HepG2 (cell line): ENCODE data around the gene SMNDC1. TPM values are rescaled to one million over a fixed set of nuclear protein-coding genes. Genes with fewer than 3 reads are reported as not detected.
A peak's percentile ranks its signal among the peaks of the same experiment; 100 is the strongest.

ENCODE experiments used
- ATAC-seq: fragments of 200-7000 bp; cut with Tn5 transposase; 3 replicates; pipeline ENCODE4 v1.9.1; 2020; ENCODE audit warnings: mild to moderate bottlenecking, moderate library complexity
- BruUV-seq: library from RNA; stranded (reverse); fragments of 400-500 nt; replicated peaks from 2 replicates; lab custom pipeline; 2021; lab: Mats Ljungman, UMichigan
- CTCF ChIA-PET: fragments of 300-600 bp; formaldehyde crosslinking; extraction: SDS; loops from one replicate; lab custom pipeline; 2021; ENCODE audit warnings: low total read pairs, inconsistent platforms, low intra/inter-chr PET ratio; lab: Yijun Ruan, JAX
- POLR2A ChIA-PET: fragments of 350-600 bp; sonication (Branson Sonifier 250); formaldehyde crosslinking; loops from one replicate; lab custom pipeline; 2020; ENCODE audit warnings: antibody characterized with exemption, inconsistent platforms; lab: Yijun Ruan, JAX
- DNase-seq: peaks from one replicate; pipeline ENCODE4 v3.0.0-alpha.2; 2015; ENCODE audit warnings: low spot score
- FAIRE-seq: peaks from 3 replicates; lab custom pipeline; 2011; peaks lifted over from hg19 to GRCh38; lab: Jason Lieb, UNC
- H2AFZ ChIP-seq: one replicate; pipeline ENCODE4 v1.6.1; 2011; ENCODE audit warnings: low read length, inconsistent platforms
- H3K27ac ChIP-seq: fragments of 300-600 bp; 3 replicates; pipeline ENCODE4 v1.8.0; 2011; ENCODE audit warnings: mixed run types, mild to moderate bottlenecking, mixed read lengths, low read length, inconsistent platforms; ENCODE audit not compliant: insufficient read depth; ENCODE audit errors: extremely low read length
- H3K27me3 ChIP-seq, 2 experiments: fragments of 200-600 bp in 1 of 2; 2 replicates in 1 of 2; 3 replicates in 1 of 2; pipeline versions ENCODE4 v1.6.0 to v1.8.0; 2011; ENCODE audit warnings: low read length in 2 of 2, mild to moderate bottlenecking in 2 of 2, moderate library complexity in 2 of 2, inconsistent platforms in 1 of 2; ENCODE audit not compliant: insufficient read depth in 2 of 2, control insufficient read depth in 1 of 2
- H3K36me3 ChIP-seq, 2 experiments: fragments of 200-600 bp in 1 of 2; replicated peaks in 1 of 2; 2 replicates in 1 of 2; 3 replicates in 1 of 2; pipeline versions ENCODE4 v1.5.1 to v1.8.0; 2011; ENCODE audit warnings: low read length in 2 of 2, inconsistent platforms in 1 of 2; ENCODE audit not compliant: insufficient read depth in 2 of 2, control insufficient read depth in 1 of 2
- H3K4me1 ChIP-seq: 2 replicates; pipeline ENCODE4 v1.5.1; 2012; ENCODE audit warnings: low read length, inconsistent platforms; ENCODE audit not compliant: insufficient read depth
- H3K4me2 ChIP-seq: 2 replicates; pipeline ENCODE4 v1.6.0; 2011; ENCODE audit warnings: low read depth, low read length, inconsistent platforms
- H3K4me3 ChIP-seq, 3 experiments: fragments of 200-600 bp in 1 of 3; sonication (generic), shearing (Covaris generic) in 1 of 3; replicated peaks in 1 of 3; 2 replicates each; pipeline ENCODE4 v1.5.1; 2011 to 2016; ENCODE audit warnings: low read length in 3 of 3, inconsistent platforms in 2 of 3, low read depth in 2 of 3, mild to moderate bottlenecking in 2 of 3, control low read depth in 1 of 3, mixed read lengths in 1 of 3; ENCODE audit not compliant: insufficient read depth in 1 of 3
- H3K79me2 ChIP-seq: one replicate; pipeline ENCODE4 v1.6.1; 2011; ENCODE audit warnings: low read length, inconsistent platforms; ENCODE audit not compliant: insufficient read depth
- H3K9ac ChIP-seq: 2 replicates; pipeline ENCODE4 v1.6.0; 2011; ENCODE audit warnings: mild to moderate bottlenecking, low read depth, low read length, inconsistent platforms; ENCODE audit not compliant: insufficient read depth
- H3K9me3 ChIP-seq: 2 replicates; pipeline ENCODE4 v1.5.1; 2012; ENCODE audit warnings: mild to moderate bottlenecking, low read length
- H4K20me1 ChIP-seq: 2 replicates; pipeline ENCODE4 v1.6.0; 2011; ENCODE audit warnings: inconsistent platforms, mild to moderate bottlenecking, low read length, moderate library complexity; ENCODE audit not compliant: insufficient read depth
- CCDC6 ChIP-seq: sonication (generic); formaldehyde crosslinking; IDR thresholded peaks from 2 replicates; pipeline ENCODE4 v1.8.1; 2022; ENCODE audit warnings: mild to moderate bottlenecking, missing genetic modification reagents, moderate library complexity
- MAFF ChIP-seq: IDR thresholded peaks from 2 replicates; pipeline ENCODE4 v1.6.1; 2011; ENCODE audit warnings: low read depth, low read length, improper control_type of control experiment
- MAFK ChIP-seq, 2 experiments: IDR thresholded peaks in 1 of 2; conservative IDR thresholded peaks in 1 of 2; 2 replicates each; pipeline ENCODE4 v1.6.1; 2011; ENCODE audit warnings: improper control_type of control experiment in 2 of 2, low read length in 2 of 2
- RBFOX2 ChIP-seq: fragments of 200-400 bp; formaldehyde crosslinking; IDR thresholded peaks from 2 replicates; pipeline ENCODE4 v1.6.1; 2017; ENCODE audit warnings: low read depth, mild to moderate bottlenecking, low read length
- ZNF564 ChIP-seq: sonication (generic); formaldehyde crosslinking; IDR thresholded peaks from 2 replicates; pipeline ENCODE4 v1.8.1; 2023; ENCODE audit warnings: mild to moderate bottlenecking, missing genetic modification reagents
- WGBS: methylation state at CpG from one replicate; pipeline ENCODE4 v1.1.6; 2017; ENCODE audit warnings: low lambda C conversion rate; 5-methylcytosine and 5-hydroxymethylcytosine counted together
- in situ Hi-C: cut with HindIII; loops from 2 replicates; pipeline ENCODE4 v1.10.0; 2017; ENCODE audit warnings: low pct_unique_long_range_greater_than_20kb; ENCODE audit not compliant: extremely low pct_ligation_motif_present
- intact Hi-C: fragments of 100-400 bp; cut with micrococcal nuclease; formaldehyde crosslinking; loops from one replicate; pipeline ENCODE4 v1.10.0; 2022; ENCODE audit not compliant: unreplicated experiment
- polyA plus RNA-seq, 8 experiments: library from polyadenylated mRNA; depleted of rRNA in 3 of 8; stranded (reverse) in 7 of 8; unstranded in 1 of 8; fragments of >200 nt; fragmentation: Illumina TruSeq in 4 of 8; extraction: Trizol in 4 of 8; gene quantifications; 2 replicates each; pipeline versions ENCODE4 v1.2.1 to v1.2.3, GENCODE V29; 2011 to 2016; ENCODE audit warnings: low read depth in 4 of 8, missing spikeins in 1 of 8, mixed read lengths in 1 of 8; ENCODE audit not compliant: insufficient read depth in 1 of 8
- total RNA-seq, 5 experiments: library from RNA; depleted of rRNA; stranded (reverse); fragments of >200 nt; fragmentation: Illumina TruSeq; extraction: Trizol; gene quantifications; 2 replicates each; pipeline ENCODE4 v1.2.3, GENCODE V29; 2016; ENCODE audit warnings: low read depth in 1 of 5
- TF ChIP-seq, protein P1 (sequence below): sonication (generic); formaldehyde crosslinking; IDR thresholded peaks from 2 replicates; pipeline ENCODE4 v1.4.0; 2020; ENCODE audit warnings: missing genetic modification reagents, borderline replicate concordance

SMNDC1 gene
- total and polyA plus RNA-seq, 2 of the 13 experiments (the other 11 are each of a cell fraction or from before 2014, with no cell fraction given) = 7.8 to 8.9 TPM

DNA sequence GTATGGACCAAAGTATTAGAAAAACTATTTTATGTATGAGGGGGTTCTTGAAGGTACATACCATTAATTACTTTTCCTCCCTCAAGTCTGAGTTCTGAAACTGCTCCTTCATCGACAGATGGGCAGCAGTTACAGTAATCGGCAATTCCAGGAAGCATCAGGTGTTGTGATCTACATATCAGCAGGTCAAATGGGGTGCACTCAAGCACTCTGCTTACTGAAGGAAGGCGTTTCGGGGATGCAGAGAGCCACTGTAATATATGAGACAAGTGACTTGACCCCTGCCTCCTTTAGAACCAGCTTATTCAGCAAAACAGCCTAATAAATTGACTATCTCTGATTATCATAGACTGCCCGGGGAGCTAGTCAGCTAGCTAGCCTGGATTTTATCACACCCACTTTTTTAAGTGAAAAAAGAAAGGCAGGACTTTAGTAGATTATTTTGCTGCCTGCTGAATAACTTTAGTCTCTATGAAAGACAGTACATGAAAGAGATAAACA is 4.2 kb downstream of the SMNDC1 start:
- no peak for DNase-seq
- TF ChIP-seq ZNF564 (no peak), MAFK (conservative IDR thresholded peaks at IDR 0.05 in 1 of 2, IDR thresholded peaks at IDR 0.05 in 1 of 2; ENCODE audit: low read length in 2 of 2) (peak; percentile 57 to 65), MAFF (peak; percentile 68)
- TF ChIP-seq, protein P1, sequence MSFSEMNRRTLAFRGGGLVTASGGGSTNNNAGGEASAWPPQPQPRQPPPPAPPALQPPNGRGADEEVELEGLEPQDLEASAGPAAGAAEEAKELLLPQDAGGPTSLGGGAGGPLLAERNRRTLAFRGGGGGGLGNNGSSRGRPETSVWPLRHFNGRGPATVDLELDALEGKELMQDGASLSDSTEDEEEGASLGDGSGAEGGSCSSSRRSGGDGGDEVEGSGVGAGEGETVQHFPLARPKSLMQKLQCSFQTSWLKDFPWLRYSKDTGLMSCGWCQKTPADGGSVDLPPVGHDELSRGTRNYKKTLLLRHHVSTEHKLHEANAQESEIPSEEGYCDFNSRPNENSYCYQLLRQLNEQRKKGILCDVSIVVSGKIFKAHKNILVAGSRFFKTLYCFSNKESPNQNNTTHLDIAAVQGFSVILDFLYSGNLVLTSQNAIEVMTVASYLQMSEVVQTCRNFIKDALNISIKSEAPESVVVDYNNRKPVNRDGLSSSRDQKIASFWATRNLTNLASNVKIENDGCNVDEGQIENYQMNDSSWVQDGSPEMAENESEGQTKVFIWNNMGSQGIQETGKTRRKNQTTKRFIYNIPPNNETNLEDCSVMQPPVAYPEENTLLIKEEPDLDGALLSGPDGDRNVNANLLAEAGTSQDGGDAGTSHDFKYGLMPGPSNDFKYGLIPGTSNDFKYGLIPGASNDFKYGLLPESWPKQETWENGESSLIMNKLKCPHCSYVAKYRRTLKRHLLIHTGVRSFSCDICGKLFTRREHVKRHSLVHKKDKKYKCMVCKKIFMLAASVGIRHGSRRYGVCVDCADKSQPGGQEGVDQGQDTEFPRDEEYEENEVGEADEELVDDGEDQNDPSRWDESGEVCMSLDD (CRISPR knock-in tag) = no peak
- TF ChIP-seq, all 625 proteins: peak for 2
- Histone ChIP-seq H3K4me1 (peaks cover 37% of the 10 kb centered on the region), H3K79me2 (peaks cover 44% of the 10 kb centered on the region), H3K27me3 (no peaks in the 10 kb centered on the region; a peak in 1 of 5 replicates), H3K4me2 (peak overlapping the region; percentile 34), H3K36me3 (peaks cover 9 to 64% of the 10 kb centered on the region in 2 experiments; a peak in 4 of 5 replicates), H4K20me1 (peaks cover 20% of the 10 kb centered on the region), H3K27ac (no peak overlapping the region), H3K9me3 (no peaks in the 10 kb centered on the region), H2AFZ (no peak overlapping the region), H3K4me3 (no peak overlapping the region), H3K9ac (no peak overlapping the region)
- POLR2A ChIA-PET = no interaction called here
- FAIRE-seq (no peak), ATAC-seq (no peak)
- intact Hi-C loops = no loop called here
- WGBS = 93% methylated on average over 5 of the region's 5 CpGs
- BruUV-seq = no TSS peak
- in situ Hi-C loops = no loop called here
- CTCF ChIA-PET = no interaction called here

DNA sequence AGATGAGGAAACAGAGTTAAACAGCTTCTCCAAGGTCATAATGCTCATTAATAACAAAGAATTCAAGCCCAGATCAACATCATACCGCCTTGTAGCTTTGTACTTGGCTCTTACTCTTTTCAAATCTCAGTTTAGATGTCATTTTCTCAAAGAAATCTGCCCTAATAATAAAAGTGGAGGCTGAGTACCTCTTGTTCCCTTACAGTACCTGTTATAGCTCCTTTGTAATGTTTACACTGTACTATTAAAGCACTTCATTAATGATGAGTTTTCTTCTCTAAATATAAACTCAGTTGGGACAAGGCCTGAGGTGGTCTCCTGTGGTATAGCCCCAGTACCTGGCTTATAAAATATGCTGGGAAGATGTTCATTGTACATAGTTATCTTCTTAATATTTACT is 7.8 kb downstream of the SMNDC1 start:
- peaks cover 9 to 84% of the 10 kb centered on the region in 2 experiments; a peak in 4 of 5 replicates for H3K36me3 ChIP-seq
- H2AFZ ChIP-seq = no peak overlapping the region
- DNase-seq = no peak
- CTCF ChIA-PET = no interaction called here
- TF ChIP-seq CCDC6 = no peak
- TF ChIP-seq RBFOX2 = peak; percentile 51; the same call in 1 of the 2 replicates
- TF ChIP-seq, all 625 proteins: peak for 1
- FAIRE-seq (no peak), ATAC-seq (no peak)
- Histone ChIP-seq H3K27ac (no peak overlapping the region), H3K4me2 (no peak overlapping the region), H4K20me1 (peaks cover 13% of the 10 kb centered on the region), H3K79me2 (peaks cover 18% of the 10 kb centered on the region), H3K9ac (no peak overlapping the region), H3K4me1 (peaks cover 21% of the 10 kb centered on the region), H3K4me3 (no peak overlapping the region), H3K27me3 (no peaks in the 10 kb centered on the region), H3K9me3 (no peaks in the 10 kb centered on the region)
- 95% methylated on average over 1 of the region's 1 CpG for WGBS
- in situ Hi-C loops (no loop called here), intact Hi-C loops (no loop called here)
- no TSS peak for BruUV-seq
- POLR2A ChIA-PET = interaction anchor here (2.2 kb wide), 1 partner anchor 8 kb away, joined by 7 read pairs; the partner anchor contains the start of gene SMNDC1
